ENCODE measurements around the gene LSM11. TPM values are rescaled to one million over a fixed set of nuclear protein-coding genes. Genes with fewer than 3 reads are reported as not detected.

Gene LSM11
- polyA plus RNA-seq, 1 donor from 2014 or later, result 30.6 TPM

GRCh38 chr5:157779221-157779620 is 35.7 kb downstream of the LSM11 start:
- Histone ChIP-seq H2AFZ (ENCODE audit: low read depth, low read length) (no peak overlapping the region), H3K9ac (ENCODE audit: low read length) (no peak overlapping the region), H3F3A (ENCODE audit: insufficient read depth, low read length, poor library complexity, severe bottlenecking) (no peaks in the 10 kb centered on the region), H3K27me3 (ENCODE audit: insufficient read depth, low read depth, low read length) (no peaks in the 10 kb centered on the region), H3K36me3 (ENCODE audit: insufficient read depth, low read length) (no peaks in the 10 kb centered on the region), H3K9me3 (ENCODE audit: low read length) (no peaks in the 10 kb centered on the region), H3K4me2 (ENCODE audit: low read length) (no peak overlapping the region), H4K20me1 (ENCODE audit: insufficient read depth) (no peaks in the 10 kb centered on the region), H3K9me2 (ENCODE audit: insufficient read depth, low read length) (no peaks in the 10 kb centered on the region), H3K4me3 (ENCODE audit: low read length) (no peak overlapping the region), H3K79me2 (replicated peaks; ENCODE audit: insufficient read depth, low read length) (no peaks in the 10 kb centered on the region), H3K27ac (ENCODE audit: low read length) (no peak overlapping the region)
- no peak for TF ChIP-seq TAF1 (IDR thresholded peaks at IDR 0.05; ENCODE audit: low read depth)
- no peak for TF ChIP-seq RAD21 (conservative IDR thresholded peaks at IDR 0.05)
- TF ChIP-seq, protein P1, sequence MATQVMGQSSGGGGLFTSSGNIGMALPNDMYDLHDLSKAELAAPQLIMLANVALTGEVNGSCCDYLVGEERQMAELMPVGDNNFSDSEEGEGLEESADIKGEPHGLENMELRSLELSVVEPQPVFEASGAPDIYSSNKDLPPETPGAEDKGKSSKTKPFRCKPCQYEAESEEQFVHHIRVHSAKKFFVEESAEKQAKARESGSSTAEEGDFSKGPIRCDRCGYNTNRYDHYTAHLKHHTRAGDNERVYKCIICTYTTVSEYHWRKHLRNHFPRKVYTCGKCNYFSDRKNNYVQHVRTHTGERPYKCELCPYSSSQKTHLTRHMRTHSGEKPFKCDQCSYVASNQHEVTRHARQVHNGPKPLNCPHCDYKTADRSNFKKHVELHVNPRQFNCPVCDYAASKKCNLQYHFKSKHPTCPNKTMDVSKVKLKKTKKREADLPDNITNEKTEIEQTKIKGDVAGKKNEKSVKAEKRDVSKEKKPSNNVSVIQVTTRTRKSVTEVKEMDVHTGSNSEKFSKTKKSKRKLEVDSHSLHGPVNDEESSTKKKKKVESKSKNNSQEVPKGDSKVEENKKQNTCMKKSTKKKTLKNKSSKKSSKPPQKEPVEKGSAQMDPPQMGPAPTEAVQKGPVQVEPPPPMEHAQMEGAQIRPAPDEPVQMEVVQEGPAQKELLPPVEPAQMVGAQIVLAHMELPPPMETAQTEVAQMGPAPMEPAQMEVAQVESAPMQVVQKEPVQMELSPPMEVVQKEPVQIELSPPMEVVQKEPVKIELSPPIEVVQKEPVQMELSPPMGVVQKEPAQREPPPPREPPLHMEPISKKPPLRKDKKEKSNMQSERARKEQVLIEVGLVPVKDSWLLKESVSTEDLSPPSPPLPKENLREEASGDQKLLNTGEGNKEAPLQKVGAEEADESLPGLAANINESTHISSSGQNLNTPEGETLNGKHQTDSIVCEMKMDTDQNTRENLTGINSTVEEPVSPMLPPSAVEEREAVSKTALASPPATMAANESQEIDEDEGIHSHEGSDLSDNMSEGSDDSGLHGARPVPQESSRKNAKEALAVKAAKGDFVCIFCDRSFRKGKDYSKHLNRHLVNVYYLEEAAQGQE (IDR thresholded peaks at IDR 0.05; ENCODE audit: borderline replicate concordance), result no peak

DNA sequence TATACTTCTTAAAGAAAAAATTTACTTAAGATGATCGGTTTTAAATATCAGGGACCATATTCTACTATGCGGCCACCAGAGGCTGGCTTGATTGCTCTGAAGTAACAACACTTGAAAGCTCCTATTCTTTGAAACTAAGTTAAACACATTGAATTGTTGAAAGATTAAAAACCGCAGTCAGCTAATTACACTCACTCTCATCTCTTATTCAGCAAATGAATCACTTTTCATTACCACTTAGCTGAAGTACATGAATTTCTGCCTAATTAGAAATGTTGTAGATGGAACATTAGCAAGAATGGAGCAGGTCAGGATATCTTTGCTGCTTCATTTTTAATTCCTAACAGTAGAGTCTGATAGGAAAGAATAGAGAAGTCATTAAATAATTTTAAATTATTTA is 42.3 kb downstream of the LSM11 start:
- no peak overlapping the region for H3K4me3 ChIP-seq (ENCODE audit: low read length)
- H3K27ac ChIP-seq (ENCODE audit: low read length), result no peak overlapping the region
- H3F3A ChIP-seq (ENCODE audit: insufficient read depth, low read length, poor library complexity, severe bottlenecking), result no peaks in the 10 kb centered on the region
- no peak overlapping the region for H3K4me2 ChIP-seq (ENCODE audit: low read length)
- H3K27me3 ChIP-seq (ENCODE audit: insufficient read depth, low read depth, low read length), result no peaks in the 10 kb centered on the region
- no peak overlapping the region for H3K9ac ChIP-seq (ENCODE audit: low read length)
- no peak overlapping the region for H2AFZ ChIP-seq (ENCODE audit: low read depth, low read length)
- peaks cover 3% of the 10 kb centered on the region for H4K20me1 ChIP-seq (ENCODE audit: insufficient read depth)
- peaks cover 7% of the 10 kb centered on the region for H3K36me3 ChIP-seq (ENCODE audit: insufficient read depth, low read length)
- no peaks in the 10 kb centered on the region for H3K9me3 ChIP-seq (ENCODE audit: low read length)
- H3K79me2 ChIP-seq (replicated peaks; ENCODE audit: insufficient read depth, low read length), result no peaks in the 10 kb centered on the region
- no peaks in the 10 kb centered on the region for H3K9me2 ChIP-seq (ENCODE audit: insufficient read depth, low read length)
- TF ChIP-seq POLR2AphosphoS5 (IDR thresholded peaks at IDR 0.05) (no peak), TAF1 (IDR thresholded peaks at IDR 0.05; ENCODE audit: low read depth) (no peak), EP300 (conservative IDR thresholded peaks at IDR 0.05; ENCODE audit: poor library complexity, severe bottlenecking) (no peak), SMC3 (conservative IDR thresholded peaks at IDR 0.05; ENCODE audit: poor library complexity) (no peak), EZH2 (IDR thresholded peaks at IDR 0.05; ENCODE audit: borderline replicate concordance, insufficient read depth, low read length, poor library complexity, severe bottlenecking) (no peak)
- TF ChIP-seq, protein P2, sequence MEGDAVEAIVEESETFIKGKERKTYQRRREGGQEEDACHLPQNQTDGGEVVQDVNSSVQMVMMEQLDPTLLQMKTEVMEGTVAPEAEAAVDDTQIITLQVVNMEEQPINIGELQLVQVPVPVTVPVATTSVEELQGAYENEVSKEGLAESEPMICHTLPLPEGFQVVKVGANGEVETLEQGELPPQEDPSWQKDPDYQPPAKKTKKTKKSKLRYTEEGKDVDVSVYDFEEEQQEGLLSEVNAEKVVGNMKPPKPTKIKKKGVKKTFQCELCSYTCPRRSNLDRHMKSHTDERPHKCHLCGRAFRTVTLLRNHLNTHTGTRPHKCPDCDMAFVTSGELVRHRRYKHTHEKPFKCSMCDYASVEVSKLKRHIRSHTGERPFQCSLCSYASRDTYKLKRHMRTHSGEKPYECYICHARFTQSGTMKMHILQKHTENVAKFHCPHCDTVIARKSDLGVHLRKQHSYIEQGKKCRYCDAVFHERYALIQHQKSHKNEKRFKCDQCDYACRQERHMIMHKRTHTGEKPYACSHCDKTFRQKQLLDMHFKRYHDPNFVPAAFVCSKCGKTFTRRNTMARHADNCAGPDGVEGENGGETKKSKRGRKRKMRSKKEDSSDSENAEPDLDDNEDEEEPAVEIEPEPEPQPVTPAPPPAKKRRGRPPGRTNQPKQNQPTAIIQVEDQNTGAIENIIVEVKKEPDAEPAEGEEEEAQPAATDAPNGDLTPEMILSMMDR (IDR thresholded peaks at IDR 0.05; ENCODE audit: poor library complexity, severe bottlenecking), result no peak
- TF ChIP-seq, protein P1 (IDR thresholded peaks at IDR 0.05; ENCODE audit: borderline replicate concordance), result no peak
